NCI-H146 treated with DMSO at 0.1 percent for 48 hours (cell line): ENCODE results near the gene FBXO31.
"Not testable (repeated sequence)": the region's sequence is repeated elsewhere in the genome, so short reads cannot be mapped to it uniquely, and the experiment has no call there.

Experiments used
- DNase-seq: peaks from one replicate; lab custom pipeline; 2025; ENCODE audit not compliant: unreplicated experiment; lab: John Stamatoyannopoulos, UW

FBXO31 gene

DNA sequence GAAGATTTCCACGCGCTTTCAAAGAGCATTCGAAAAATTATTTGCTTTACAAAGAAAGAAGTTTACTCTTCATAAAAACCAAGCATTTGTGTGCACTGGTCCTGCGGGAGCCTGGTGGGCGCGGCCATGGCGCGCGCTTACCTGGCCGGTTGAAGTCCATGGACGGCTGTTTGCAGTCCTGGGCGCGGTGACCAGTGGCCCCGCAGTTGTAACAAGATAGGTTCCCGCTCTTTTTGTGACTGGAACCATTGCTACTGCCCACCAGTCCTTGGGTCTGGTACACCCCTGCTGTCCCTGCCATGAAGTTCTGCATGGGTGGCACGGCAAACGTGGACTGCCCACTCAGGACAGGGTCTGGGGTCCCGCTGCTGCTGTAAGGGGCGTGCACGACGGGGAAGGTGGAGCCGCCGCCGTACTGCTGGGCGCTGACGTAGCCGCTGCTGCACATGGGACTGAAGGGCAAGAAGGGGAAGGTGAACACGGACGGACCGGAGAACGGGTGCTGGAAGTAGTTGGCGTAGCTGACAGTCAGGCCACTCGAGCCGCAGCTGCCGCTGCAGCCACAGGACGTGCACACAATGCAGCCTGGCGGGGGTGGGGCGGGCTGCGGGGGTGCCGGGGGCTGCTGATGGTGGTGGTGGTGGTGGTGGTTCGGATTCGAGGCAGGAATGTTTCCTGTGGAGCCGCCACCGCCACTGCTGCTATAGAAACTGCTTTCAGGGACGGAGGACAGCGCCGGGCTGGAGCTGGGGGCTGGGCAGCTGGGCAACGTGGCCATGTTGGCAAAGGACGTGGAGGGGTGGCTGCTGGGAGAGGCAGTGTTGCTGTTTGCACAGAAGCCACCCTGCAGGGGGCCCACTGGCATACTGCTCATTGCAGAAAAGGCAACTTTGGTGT is 28.0 kb upstream of the FBXO31 start:
- DNase-seq: no peak

DNA sequence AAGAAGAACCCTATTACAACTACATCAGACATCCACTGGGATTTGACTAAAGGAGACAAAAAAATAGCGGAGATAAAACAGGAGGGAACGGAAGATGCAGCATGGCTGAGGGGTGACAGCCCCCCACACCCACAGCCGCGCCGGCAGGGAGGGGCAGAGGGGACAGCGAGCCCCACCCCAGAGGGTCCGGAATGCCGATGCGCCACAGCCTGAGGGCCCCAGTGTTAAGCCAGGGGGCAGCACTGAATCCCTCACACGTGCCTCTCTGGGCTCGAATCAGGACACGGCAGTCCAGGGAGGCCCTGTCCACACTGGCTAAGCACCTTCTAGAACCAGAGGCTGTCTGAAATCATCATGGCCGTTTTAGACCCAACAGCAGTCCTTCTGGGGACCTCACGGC is 27.4 kb upstream of the FBXO31 start:
- no peak for DNase-seq

DNA sequence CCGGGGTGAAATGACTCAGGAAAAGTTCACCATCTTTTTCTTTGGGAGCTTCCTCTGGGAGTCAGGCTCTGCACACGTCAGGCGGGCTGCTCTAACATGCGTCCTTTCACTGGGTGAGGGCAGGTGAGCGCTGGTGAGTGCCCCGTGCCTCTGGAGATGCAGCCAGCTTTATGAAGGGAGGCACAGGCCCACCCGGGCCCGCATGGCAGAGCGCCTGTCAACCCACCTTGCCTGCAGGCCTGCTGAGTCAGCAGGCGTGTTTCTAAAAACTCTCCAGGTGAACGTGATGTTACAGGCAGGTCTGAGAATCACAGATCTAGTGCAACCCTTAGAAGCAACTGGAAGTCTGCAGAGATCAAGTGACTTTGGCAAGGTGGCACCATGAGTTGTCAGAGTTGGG is 27.0 kb upstream of the FBXO31 start:
- DNase-seq: no peak

DNA sequence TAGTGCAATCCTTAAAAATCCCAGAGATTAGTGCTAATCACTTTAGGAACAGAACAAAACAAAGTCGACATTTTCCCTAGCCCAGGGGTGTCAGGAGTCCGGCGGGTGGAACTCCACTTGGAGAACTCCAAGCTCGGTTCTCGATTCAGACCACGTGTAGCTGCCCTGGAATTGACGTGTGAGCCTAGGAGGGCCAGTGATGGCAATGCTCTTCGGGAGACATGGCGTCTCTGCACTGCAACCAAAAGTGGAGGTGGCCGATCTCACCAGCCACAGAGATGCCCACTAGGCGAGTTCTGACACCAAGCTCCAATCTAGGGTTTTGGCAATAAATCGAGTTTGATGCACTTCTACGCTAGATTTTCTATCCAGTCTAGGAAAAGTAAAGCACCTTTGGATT is 26.2 kb upstream of the FBXO31 start:
- DNase-seq: no peak

DNA sequence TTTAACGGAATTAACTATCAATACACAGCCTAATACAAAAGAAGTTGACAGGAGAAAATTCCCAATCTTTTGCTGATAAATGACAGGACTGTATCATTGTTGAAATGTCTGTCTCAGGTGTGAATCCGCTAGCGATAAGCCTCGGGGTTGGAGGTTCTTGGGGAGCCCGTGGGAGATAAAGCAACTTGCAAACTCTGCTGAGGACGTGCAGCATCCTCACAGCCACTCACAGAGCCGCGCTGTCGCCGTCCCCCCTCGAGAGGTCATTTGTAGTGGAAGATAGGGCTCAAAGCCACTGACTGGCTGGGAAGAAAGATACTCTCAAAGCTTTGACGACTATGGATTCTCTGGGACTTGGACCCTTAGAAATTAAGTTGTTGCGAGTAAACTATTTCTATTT is 25.6 kb upstream of the FBXO31 start:
- no peak for DNase-seq

DNA sequence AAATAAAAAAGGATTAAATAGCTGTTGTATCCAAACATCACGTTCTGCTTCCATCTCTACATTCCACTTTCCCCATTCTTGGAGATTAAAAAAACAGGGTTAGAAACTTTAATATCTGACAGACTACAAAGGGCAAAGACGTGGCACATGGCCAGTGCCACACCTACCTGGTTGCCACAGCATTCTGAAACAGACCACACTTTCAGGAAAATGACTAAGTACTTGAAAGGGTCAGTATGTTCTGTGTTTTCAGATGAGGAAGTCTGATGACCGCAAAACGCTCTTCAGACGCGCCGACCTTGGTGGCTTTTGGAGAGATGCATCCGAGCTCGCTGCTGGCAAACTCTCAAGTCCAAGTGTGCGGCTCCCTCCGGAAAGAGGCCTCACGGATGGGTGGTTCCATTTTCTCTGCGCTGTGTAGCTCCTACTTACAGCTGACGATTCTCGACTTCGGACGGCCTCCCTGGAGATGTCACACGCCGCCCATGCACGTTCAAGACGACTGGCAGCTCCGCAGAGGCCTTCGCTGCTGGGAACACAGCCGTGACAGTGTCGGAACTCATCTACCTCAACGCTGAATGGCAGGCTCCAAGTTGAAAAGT is 24.0 kb upstream of the FBXO31 start:
- DNase-seq: no peak

DNA sequence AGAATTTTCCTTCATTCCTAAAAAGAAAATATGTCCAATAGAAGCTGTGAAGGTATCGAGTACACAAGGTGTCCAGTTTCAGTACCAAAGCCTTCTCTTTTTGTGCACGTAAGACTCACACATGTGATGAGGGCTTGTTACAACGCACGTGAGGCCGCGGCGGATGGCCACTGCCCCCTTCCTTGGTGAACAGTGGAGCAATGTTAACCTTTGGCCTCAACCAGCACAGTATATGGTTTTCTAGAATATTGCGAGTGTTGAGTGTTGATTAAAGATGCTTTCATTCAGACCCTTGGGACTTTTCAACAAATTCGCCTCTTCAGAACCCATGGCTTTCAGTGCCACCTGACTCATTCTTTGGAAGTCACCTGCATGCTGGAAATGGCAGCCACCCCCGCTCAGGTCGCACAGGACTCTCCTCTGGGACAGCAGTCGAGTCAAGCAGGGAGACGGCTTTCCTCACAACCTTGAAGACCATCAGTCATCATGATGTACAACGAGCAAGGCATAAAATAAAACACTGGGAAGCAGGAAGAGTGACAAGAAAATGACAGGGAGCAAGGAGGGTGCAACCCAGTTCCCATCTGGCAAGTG is 23.0 kb upstream of the FBXO31 start:
- DNase-seq: no peak

DNA sequence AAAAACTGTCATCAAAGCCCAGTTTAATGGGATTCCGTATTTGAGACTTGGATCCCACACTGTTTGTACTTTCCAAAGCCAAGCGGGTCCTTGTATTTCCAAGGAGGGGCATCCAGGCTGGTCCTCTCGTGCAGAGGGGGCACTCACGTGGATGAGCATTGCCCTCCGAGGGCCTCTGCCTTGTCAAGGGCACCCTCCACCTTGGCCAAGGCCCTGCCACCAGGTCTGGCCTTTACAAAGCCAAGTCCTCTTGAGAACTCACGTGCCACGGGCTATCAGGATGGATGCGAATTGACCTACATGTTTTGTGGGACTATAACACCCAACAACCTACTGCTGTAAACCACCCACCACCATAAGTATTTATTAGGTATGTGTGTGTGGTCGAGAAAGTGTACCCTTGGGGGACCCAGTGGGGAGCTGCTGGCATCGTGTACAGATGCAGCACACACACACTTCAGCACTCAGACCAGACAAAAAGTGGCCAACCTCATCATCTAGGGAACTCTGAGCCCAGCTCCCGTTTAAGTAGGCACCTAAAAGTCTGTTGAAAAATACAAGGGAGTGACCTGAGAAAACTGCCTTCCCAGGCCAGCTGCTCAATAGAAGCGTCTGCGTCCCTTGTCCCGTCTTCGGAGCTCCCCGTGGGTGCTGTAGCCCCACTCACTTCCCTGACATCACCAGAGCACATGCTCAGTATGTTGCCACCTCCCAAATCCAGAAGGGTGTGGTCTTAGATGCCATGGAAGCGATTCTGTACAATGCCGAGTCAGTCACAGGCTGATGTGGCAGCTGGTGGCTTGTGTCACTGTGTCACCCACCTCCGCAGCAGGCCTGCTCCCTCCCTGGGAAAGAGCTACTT is 21.4 kb upstream of the FBXO31 start:
- no peak for DNase-seq

DNA sequence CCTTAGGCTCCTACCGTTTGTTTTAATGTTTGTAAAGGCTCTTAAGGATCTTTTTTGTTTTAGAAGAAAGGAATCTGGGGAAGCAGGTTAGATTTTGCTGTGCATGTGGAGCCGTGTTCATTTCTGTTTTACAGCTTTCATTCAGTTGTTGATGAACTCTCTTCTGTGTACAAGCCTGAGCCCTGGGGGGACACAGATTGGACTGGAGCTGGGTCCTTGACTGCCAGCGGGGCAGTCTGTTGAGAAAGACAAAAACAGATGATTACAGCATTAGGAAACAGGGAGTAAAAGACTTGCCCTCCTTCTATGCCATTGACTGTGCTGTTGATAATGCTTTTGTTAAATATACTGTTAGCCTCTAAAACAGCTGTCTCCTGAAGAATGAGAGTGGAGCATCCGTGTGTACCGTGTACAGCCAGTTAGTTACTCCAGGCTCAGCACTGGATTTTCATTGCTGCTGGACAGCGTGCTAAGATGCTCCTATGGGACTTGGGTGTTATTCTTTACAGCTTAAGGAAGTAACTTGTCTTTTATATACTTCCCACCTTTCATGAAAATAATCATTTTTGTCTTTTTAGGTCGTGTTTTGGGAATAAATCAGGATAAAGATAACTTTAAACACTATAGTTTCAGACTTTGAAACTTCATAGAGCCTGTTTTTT is 11.7 kb upstream of the FBXO31 start:
- DNase-seq: no peak

DNA sequence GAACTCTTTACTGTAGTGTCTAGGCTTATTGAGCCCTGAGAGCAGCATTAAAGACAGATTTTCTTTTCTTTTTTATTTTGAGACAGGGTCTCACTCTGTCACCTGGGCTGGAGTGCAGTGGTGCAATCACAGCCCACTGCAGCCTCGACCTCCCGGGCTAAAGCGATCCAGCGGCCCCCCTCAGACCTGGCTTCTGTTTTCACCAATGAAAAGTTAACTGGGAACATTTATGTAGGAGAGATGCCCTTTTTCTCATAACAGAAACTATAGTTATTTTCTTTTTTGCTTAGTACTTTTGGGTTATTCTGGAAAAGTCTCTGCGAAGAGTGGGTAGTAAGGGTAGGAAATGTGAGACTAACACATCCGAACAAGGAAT is 10.1 kb upstream of the FBXO31 start:
- DNase-seq: no peak

DNA sequence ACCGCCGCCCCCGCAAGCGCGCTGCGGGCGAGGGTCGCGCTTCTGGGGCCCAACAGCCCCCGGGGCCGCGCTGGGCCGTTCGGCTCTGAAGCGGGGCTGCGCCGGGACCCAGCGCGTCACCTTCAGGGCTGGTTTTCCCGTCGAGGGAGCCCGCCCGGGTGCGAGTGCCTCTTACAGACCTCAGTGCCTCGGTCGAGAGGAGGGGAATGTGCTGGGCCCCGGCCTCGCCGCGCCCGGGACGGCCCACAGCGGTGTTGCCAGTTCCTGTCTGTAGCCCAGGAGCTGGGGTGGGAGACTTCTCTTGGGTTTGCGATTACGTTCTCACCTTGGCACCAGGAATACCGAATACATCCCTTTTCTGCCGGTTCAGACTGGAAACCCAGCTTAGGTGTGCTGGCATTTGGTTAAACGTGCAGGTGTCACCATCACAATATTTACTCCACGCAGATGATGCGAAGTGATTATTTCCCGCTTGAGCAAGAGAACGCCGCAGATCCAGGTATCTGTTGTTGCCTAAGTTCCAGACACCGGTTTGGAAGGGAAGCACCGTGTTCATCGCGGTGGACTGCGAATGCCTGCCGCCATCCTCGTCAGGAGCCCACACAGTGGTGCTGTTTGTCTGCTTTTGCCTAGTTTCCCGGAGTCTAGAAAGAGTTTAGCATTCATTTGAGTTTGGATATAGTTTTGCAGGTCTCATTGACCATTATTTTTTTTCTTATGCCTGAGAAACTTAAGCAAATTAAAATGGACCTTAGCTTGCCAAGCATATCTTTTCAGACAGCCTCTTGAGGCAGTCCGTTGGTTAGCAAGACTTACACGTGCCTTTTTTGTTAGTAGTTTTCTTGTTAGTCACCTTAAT is 9.5 kb upstream of the FBXO31 start:
- no peak for DNase-seq

DNA sequence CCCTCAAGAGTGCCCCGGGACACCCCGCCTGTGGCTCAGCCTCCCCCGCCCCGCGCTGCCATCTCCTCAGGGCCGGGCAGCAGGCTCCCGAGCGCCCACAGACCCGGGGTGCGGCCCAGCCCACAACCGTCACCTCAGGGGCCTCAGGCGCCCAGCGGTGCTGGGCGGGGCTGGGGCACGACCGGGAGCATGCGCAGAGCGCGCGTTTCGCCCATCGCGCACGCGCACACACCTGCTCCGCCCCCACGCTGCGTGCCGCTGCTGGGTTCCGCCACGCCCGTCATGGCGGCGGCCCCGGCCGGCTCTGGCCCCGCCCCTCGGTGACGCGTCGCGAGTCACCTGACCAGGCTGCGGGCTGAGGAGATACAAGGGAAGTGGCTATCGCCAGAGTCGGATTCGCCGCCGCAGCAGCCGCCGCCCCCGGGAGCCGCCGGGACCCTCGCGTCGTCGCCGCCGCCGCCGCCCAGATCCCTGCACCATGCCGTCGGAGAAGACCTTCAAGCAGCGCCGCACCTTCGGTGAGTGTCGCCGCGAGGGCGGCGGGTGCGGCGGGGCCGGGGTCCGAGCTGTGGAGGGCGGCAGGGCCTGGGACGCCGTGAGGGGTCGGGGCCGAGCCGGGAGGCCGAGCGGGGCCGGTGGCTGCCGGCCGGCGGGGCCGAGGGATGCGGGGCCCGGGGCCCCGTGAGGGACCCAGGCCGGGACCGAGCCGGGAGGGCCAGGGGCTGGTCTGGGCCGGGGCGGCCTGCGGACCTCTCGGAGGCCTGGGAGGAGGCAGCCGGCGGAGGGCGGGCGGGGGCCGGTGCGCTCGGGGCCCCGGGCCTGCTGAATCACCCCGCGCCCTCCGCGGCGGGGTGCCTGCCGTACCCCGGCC is 8.6 kb upstream of the FBXO31 start, which contains the start of gene MAP1LC3B:
Gene MAP1LC3B, plus strand, starts transcription at position 387 of the 871 bp plus-strand sequence. Its CDS starts 92 bp downstream, at position 479.
- peak; percentile 74 for DNase-seq

DNA sequence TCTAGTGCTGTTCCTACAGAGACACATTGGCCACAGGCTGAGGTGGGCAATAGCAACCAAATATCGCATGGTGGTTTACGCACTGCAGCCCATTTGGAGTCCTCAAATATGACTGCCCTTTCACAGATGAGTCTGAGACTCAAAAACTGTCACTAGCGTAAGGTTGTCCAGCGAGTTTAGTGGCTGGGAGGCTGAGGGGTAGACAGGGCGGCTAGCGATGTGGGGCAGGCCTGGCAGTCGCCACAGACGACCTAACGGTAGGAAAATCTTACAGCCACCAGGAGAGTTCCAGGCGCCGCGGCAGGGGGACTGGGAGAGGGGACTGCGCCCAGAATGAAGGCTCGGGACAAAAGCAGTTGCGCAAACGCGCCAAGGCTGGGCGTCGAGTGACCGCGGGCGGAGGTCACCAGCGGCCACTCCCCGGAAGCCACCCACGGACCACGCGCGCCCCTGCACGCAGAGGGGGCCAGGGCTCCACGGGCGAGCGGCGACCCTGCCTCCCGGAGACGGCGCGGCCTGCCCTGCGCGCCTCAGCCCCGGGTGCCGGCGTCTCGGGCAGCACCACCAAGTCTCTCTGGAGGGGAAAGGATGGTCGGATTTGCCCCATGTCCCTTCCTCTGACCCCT is 7.9 kb upstream of the FBXO31 start:
- DNase-seq: no peak

DNA sequence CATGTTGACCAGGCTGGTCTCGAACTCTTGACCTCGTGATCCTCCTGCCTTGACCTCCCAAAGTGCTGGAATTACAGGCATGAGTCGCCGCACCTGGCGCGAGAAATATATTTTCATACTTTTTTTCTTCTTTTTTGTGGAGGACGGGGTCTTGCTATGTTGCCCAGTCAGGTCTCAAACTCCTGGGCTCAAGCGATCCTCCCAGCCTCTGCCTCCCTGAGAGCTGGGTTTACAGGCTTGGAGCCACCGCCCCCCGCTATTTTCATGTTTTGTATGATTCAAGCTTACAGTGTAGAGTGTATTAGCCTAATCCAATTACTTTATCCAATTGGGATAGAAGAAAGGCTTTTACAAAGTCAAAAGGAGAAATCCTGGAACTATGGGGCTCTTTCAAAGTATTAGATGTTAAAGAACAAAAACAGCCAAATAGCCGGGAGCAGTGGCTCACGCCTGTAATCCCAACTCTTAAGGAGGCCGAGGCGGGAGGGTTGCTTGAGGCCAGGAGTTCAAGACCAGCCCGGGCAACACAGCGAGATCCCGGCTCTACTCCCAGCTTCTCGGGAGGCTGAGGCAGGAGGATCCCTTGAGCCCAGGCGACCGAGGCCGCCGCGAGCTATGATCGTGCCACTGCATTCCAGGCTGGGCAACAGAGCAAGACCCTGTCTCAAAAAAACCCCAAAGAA is 7.2 kb upstream of the FBXO31 start:
- no peak for DNase-seq

DNA sequence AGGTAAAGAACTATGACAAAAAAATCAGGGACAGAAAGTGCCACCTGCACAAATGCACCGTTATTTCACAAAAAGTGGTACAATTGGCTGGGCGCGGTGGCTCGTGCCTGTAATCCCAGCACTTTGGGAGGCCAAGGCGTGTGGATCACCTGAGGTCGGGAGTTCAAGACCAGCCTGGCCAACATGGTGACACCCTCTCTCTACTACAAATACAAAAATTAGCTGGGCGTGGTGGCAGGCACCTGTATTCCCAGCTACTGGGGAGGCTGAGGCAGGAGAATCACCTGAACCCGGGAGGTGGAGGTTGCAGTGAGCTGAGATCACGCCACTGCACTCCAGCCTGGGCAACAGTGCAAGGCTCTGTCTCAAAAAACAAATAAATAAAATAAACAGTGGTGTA is 6.3 kb upstream of the FBXO31 start:
- not testable (repeated sequence) for DNase-seq

DNA sequence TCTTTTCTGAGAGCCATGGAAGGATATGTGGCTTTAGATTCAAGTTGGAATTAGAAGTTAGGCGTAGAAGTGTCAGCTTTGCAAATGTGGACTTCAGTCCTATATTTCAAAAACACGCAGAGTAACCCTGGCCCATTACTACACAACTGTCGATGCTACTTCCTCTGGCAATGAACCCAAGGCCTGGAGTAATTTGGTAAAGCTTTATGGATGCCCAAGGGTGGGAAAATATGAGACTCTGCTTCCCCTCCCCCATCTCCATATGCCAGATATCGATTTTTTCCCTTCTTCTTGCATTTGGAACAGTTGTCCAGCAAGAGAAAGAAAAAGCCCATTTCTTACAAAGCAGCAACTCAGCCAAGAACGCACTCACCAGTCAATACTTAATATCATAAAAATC is 5.7 kb upstream of the FBXO31 start:
- no peak for DNase-seq

DNA sequence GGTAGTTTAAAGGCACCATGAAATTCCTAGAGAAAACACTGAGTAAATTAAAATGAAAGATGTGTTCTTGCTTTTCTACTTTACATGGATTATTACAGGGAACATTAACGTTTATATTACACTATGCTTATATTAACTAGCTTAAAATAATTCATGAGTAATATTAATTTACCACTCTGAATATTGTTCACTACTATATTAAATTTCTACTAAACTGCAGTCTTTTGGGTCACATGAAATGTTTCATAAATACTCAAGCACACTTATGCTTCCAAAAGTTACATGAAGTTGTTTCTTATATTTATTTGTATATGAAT is 5.2 kb upstream of the FBXO31 start:
- DNase-seq: no peak
